Measurements from ENCODE around the gene ADARB2.

ADARB2 gene

DNA sequence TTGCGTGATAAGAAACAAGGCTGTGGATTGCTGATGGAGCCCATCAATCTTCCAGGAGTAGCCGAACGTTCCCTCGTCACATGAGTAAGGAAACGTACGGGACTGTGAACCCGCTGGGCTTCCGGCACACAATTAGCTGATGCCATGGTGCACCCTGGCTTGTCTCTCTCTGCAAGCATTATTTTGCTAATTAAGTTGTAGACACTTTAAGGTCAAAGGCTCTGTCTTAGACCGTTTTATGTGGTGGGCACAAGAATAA is 50.9 kb downstream of the ADARB2 start:
- no peak for DNase-seq (ENCODE audit: low spot score)

DNA sequence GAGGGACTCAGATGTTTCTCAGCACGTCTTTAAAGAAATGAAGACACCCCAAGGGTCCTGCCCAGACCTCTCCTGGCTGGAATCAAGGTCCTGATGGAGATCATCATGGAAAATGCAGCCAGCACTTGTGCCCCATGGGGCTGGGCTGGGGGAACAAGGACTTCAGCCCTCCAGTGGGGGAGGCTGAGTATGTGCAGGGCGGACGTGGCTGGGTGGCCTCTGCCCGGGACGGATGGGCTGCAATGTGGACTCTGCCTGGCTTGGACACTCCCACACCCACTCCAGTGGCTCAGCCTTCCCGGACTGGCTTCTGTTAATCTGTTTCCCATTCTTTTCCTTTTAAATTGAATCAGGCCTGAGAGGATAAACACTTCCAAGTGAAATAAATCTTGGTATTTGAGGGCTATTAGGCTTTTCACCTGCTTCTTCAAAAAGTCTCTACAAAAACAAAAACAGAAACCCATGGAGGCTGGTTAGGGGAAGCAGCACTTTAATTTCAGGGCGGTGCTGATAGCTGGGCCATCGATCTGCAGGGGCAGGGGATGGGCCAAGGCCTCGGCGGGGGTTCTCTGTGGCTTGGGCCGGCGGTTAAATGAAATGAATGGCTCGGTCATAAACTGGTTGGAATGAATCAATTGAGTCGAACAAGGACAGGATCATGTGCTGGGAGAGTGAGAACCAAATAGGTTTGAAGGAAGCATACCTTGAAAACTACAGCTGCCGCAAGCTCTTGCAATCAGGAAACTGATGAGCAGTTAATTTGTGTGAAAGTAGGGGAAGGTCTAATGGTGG is 51.4 kb downstream of the ADARB2 start:
- no peak for DNase-seq (ENCODE audit: low spot score)

DNA sequence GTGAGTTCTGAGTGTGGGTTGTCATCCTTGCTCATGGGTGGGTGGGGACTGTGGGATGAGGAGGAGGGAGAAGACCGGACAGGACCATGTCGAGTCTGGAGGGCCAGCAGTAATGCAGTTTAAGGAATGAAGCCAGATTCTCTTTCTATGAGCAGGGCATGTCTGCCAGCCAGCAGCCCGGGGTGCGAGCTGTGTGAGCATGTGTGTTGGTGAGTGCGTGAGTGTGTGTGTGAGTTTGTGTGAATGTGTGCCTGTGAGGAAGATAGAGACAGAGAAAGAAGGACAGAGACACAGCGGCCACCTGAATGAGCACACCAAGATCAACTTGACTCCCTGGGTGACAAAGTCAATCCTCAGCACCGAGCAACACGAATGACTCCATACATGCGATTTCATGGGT is 52.3 kb downstream of the ADARB2 start:
- DNase-seq (ENCODE audit: low spot score): no peak

DNA sequence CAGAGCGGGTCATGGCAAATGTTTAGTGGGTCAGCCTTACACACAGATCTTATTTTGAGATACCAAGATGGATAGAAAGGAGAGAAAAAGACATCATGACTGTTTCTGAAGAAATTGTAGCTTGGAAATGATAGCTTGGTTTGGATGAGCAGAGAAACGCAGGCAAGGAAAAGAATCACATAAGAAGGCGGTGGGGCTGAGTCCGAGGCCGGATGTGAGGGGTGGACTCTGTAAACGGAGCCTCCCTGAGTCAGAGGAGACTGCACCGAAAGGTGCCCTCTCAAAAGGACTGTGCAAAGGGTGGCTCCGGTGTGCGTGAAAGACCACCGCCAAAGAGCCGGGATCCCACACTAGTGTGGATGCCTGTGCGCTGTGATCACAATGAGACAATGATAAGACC is 53.7 kb downstream of the ADARB2 start:
- DNase-seq (ENCODE audit: low spot score): no peak

- DNase-seq (ENCODE audit: low spot score): no peak
Measured at GRCh38 chr10:1679821-1680650, 57.3 kb downstream of the ADARB2 start.

- DNase-seq (ENCODE audit: low spot score): no peak
Measured at GRCh38 chr10:1678084-1678483, 59.2 kb downstream of the ADARB2 start.

DNA sequence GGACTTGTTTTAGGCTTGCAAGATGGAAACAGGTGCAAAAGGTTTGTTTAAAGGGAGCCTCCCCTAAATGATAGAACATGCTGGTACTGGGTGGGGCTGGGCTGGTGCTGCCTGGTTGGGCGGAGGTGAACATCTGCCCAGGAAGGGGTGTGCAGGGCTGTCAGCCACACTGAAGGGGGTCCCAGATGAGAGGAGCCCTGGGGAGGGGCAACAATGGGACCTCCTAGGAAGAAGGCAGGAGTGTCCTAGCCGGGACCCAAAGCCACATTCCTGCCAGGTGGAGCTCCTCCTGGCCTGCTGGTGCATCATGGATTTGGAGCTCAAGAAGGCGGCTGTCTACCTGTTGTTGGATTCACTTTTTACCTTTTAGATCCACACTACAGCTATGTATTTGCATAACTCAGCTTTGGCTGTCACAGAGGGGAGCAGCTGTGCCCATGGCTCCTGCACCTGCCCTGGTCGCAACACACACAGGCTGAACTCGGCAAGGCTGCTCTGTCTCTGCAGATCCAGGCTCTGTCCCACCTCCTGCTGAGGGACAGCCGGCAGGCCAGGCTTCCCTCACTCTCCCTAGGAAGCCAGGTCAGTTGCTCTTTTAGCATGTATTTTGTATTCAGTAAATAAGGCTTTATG is 59.9 kb downstream of the ADARB2 start:
- no peak for DNase-seq (ENCODE audit: low spot score)

- DNase-seq (ENCODE audit: low spot score): no peak
Measured at GRCh38 chr10:1674501-1674900, 62.8 kb downstream of the ADARB2 start.

GRCh38 chr10:1673568-1674345 is 63.6 kb downstream of the ADARB2 start:
- DNase-seq (ENCODE audit: low spot score): no peak

DNA sequence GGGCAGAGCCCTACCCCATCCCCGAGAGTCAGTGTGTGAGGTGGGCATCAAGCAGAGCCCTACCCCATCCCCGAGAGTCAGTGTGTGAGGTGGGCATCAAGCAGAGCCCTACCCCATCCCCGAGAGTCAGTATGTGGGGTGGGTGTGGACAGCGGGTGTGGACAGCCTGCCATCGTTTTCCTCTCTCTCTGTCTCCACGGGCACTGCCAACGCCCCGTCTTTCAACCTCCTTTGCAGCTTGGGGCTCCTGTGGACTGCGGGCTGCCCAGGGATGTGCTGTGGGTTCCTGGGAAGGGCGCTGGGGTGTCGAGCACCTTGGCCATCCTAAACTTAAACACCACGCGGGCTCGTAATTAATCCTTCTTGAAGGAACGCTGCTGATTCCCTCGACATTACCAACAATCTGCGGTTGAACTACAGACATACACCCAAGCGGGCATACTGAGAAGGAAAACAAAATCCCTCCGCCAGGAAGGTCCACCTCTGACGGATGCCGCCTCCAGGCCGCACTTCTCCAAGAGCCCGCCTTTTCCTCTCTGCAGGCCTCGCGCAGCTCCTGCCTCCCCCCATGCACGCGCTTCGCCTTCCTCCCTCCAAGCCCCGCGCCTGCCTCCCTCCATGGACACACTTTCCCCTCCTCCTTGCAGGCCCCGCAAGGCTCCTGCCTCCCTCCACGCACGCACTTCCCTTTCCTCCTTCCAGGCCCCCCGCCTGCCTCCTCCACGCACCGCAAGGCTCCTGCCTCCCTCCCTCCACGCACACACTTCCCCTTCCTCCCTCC is 65.1 kb downstream of the ADARB2 start:
- DNase-seq (ENCODE audit: low spot score): no peak

DNA sequence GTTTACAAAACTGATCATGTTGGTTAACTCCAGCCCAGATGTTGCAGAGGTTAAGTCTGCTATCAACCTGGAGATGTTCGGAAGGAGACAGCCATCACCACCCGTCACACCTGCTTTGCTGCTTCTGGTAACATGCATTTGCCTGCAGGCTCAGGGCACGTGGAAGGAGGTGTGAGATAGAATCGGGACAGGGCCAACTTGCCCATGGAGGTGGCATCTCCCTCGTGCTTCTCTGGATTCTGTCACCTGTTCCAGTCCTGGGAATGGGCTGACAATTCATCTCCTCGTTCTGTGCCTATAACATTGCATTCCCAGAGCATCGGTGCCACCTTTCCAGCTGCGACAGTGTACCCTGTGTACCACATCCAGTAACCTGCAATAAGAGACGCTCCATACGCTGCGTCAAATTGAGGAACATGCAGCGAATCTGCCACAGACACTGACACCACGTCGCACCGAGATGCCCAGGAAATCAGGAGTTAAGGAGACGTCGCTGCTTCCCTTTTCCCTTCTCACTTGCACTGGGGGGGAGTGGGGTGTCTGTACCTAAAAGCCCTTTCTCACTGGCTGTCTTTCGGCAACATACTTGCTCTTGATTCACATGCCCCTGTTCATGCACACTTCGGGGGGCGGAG is 65.8 kb downstream of the ADARB2 start:
- DNase-seq (ENCODE audit: low spot score): no peak

DNA sequence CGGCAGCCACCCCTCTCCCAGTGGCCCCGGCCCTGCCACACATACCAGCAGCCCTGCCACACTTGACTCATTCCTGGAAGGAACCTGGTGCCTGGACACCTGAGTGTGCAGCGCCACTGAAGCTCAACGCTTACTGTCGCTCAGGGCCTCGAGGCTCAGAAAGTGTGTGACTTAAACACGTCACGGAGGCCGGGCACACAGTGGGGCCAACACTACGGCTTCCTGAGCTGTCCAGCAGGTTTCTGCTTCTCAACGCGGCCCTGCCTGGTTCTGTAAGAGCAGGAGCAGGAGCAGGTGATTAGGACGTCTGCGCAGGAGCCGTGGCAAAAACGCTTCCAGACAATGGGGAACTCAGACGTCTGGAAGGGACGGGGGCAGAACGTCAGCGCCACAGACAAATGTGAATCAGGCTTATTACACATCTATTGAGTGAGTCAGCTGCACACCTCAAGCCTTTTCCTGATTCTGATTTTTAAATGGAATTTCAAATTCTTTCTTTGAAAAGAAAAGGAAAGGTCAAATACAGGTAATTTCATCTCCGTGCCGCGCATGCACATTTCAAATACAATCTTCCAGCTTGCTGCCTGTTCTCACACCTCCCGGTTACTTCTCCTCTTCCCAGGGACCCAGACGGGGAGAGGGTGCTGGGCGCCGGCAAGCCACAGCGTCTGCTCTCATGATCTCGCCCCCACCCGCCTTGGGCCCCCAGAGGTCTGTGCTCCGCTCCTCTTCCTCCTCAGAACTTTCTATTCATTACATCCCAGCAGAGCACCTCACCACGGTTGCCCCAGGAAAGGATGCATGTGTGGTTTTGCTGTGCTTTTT is 66.6 kb downstream of the ADARB2 start:
- DNase-seq (ENCODE audit: low spot score): no peak

- no peak for DNase-seq (ENCODE audit: low spot score)
Measured at GRCh38 chr10:1669433-1669832, 67.9 kb downstream of the ADARB2 start.

- no peak for DNase-seq (ENCODE audit: low spot score)
Measured at GRCh38 chr10:1668399-1668798, 68.9 kb downstream of the ADARB2 start.

DNA sequence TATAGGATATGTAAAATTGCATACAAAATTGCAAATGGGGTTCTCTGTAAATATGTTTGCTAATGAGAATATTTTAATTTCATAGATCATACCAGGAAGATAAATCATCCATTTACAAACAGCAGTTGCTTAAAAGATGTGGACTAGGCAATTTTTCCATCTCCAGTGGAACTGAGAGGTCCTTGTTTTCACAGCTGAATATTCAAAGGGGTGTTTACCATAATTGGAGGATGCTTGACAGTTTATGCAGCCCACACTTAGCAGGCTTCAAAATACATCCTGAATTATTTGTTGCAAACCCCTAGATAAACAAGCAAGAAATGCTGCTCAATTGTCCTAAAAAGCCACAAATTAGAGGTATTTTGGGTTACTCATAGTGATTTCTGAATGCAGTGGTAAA is 69.9 kb downstream of the ADARB2 start:
- no peak for DNase-seq (ENCODE audit: low spot score)

- DNase-seq (ENCODE audit: low spot score): no peak
Measured at GRCh38 chr10:1666147-1666546, 71.2 kb downstream of the ADARB2 start.

- DNase-seq (ENCODE audit: low spot score): no peak
Measured at GRCh38 chr10:1665681-1666080, 71.6 kb downstream of the ADARB2 start.

DNA sequence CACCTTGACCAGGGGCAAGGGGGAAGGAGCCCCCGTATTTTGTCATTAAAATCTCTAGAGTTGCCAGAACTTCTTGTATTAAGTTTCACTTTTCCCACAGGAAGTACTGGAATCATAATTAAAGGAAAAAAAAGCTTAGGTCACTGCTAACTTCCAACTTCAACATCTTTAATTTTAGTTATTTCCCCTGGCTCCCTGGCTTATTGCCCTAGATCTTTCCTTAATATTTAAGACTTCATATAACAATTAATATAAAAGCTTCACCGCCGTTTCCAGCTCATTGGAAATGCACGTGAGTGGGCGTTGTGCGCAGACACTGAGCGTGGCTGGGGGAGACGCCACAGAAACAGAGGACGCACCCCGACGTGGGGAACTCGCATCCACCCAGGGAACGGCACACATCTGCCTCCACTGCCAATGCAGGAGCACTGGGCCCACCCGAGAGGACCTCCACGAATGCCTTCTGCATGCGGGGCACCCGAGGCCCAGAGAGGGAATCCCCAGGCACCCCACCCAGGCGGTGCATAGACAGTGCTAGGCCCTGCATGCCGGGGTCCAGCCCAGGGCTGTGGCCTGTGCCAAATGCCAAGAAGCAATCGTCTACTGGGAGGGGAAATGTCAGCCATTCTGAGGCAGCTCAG is 72.2 kb downstream of the ADARB2 start:
- DNase-seq (ENCODE audit: low spot score): no peak

DNA sequence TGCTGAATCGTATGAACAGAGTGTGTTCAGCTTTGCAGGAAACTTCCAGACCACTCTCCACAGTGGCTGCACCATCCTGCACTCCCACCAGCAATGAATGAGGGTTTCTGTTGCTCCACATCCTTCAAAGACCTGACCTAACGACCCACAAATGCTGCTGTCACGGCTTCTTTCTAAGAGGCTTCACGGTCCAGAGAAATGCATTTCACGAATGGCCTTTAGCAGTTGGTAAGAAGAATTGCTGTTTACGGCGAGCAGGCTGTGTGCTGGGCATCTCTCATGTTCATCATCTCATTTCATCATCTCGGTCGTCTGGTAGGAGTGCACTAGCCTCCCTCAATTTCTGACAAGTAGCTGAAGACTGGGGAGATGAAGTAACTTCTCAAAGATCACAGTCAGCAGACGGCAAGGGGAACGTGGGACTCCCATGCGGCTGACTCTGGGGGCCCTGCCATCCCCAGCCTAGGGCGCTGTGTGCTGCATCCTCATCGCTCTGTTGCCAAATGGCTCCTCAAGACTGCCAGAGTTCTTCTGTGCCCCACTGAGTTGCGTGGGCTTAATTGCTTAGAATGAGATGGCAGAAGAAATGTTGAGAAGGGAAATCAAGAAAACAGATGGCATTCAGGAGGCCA is 72.9 kb downstream of the ADARB2 start:
- no peak for DNase-seq (ENCODE audit: low spot score)

Measured in ecto neural progenitor cell (in vitro differentiated cells).